HepG2 (cell line): ENCODE data around the gene ITGB3. TPM values are rescaled to one million over a fixed set of nuclear protein-coding genes. Genes with fewer than 3 reads are reported as not detected.

Source experiments
- ASH2L ChIP-seq: fragments of 300-600, 200-600 bp; sonication (generic); IDR thresholded peaks from 2 replicates; pipeline ENCODE4 v1.7.0; 2017; ENCODE audit warnings: low read depth, mild to moderate bottlenecking, moderate library complexity, mixed read lengths, low read length; ENCODE audit not compliant: insufficient read length
- CEBPG ChIP-seq: IDR thresholded peaks from 2 replicates; pipeline ENCODE4 v1.6.1; 2016
- EEA1 ChIP-seq: sonication (generic); formaldehyde crosslinking; IDR thresholded peaks from 2 replicates; pipeline ENCODE4 v1.5.1; 2020; ENCODE audit warnings: mild to moderate bottlenecking, missing genetic modification reagents, borderline replicate concordance
- FOSL1 ChIP-seq: sonication (generic); formaldehyde crosslinking; IDR thresholded peaks from 2 replicates; pipeline ENCODE4 v1.9.0; 2021; ENCODE audit warnings: missing genetic modification reagents, borderline replicate concordance
- GTF2F1 ChIP-seq: fragments of 150-350 bp; IDR thresholded peaks from 2 replicates; pipeline ENCODE4 v1.6.1; 2014; ENCODE audit warnings: low read length
- ISL2 ChIP-seq: sonication (generic); formaldehyde crosslinking; IDR thresholded peaks from 2 replicates; pipeline ENCODE4 v1.5.0; 2020; ENCODE audit warnings: missing genetic modification reagents
- KAT7 ChIP-seq: IDR thresholded peaks from 2 replicates; pipeline ENCODE4 v1.6.1; 2018; ENCODE audit warnings: borderline replicate concordance, missing compliant biosample characterization
- NFKB2 ChIP-seq: sonication (generic); formaldehyde crosslinking; IDR thresholded peaks from 2 replicates; pipeline ENCODE4 v1.4.0; 2020; ENCODE audit warnings: missing genetic modification reagents, borderline replicate concordance
- POLR2AphosphoS2 ChIP-seq: IDR thresholded peaks from 2 replicates; pipeline ENCODE4 v1.6.1; 2011; ENCODE audit warnings: low read depth, low read length, improper control_type of control experiment
- SAP130 ChIP-seq: IDR thresholded peaks from 2 replicates; pipeline ENCODE4 v1.6.1; 2016; ENCODE audit warnings: low read depth
- SATB2 ChIP-seq: sonication (generic); formaldehyde crosslinking; IDR thresholded peaks from 2 replicates; pipeline ENCODE4 v1.5.0; 2020; ENCODE audit warnings: missing genetic modification reagents
- SOX13 ChIP-seq, 3 experiments: fragments of 450-650 bp in 1 of 3; sonication (generic) in 1 of 3; formaldehyde crosslinking in 1 of 3; IDR thresholded peaks in 2 of 3; conservative IDR thresholded peaks in 1 of 3; 2 replicates each; pipeline versions ENCODE4 v1.5.0 to v1.6.1; 2016 to 2020; ENCODE audit warnings: antibody characterized with exemption in 1 of 3, mild to moderate bottlenecking in 1 of 3, missing compliant biosample characterization in 1 of 3, missing genetic modification reagents in 1 of 3, moderate library complexity in 1 of 3
- SYNCRIP ChIP-seq: fragments of 200-400 bp; formaldehyde crosslinking; IDR thresholded peaks from 2 replicates; pipeline ENCODE4 v1.6.1; 2018; ENCODE audit warnings: mild to moderate bottlenecking, low read depth, low read length; ENCODE audit not compliant: insufficient read depth
- XRCC5 ChIP-seq: fragments of 200-400 bp; formaldehyde crosslinking; optimal IDR thresholded peaks from 2 replicates; pipeline ENCODE3; 2017; ENCODE audit warnings: mild to moderate bottlenecking, low read length
- ZBTB34 ChIP-seq: sonication (generic); formaldehyde crosslinking; IDR thresholded peaks from 2 replicates; pipeline ENCODE4 v1.8.0; 2022; ENCODE audit warnings: mild to moderate bottlenecking, missing genetic modification reagents
- ZBTB37 ChIP-seq: sonication (generic); formaldehyde crosslinking; IDR thresholded peaks from 2 replicates; pipeline ENCODE4 v1.4.0; 2020; ENCODE audit warnings: mild to moderate bottlenecking, missing genetic modification reagents
- ZEB1 ChIP-seq: IDR thresholded peaks from 2 replicates; pipeline ENCODE4 v1.6.1; 2012; ENCODE audit warnings: mild to moderate bottlenecking, low read depth, inconsistent platforms; ENCODE audit not compliant: insufficient replicate concordance
- ZFP91 ChIP-seq: sonication (generic); formaldehyde crosslinking; IDR thresholded peaks from 2 replicates; pipeline ENCODE4 v1.9.0; 2022; ENCODE audit warnings: missing genetic modification reagents, mild to moderate bottlenecking, borderline replicate concordance
- ZNF207 ChIP-seq: fragments of 450-650 bp; IDR thresholded peaks from 2 replicates; pipeline ENCODE4 v1.6.1; 2016; ENCODE audit warnings: antibody characterized with exemption, borderline replicate concordance
- ZNF234 ChIP-seq: sonication (generic); formaldehyde crosslinking; conservative IDR thresholded peaks from 2 replicates; pipeline ENCODE4 v1.5.1; 2020; ENCODE audit warnings: mild to moderate bottlenecking, missing genetic modification reagents
- ZNF335 ChIP-seq: sonication (generic); formaldehyde crosslinking; IDR thresholded peaks from 2 replicates; pipeline ENCODE4 v1.4.0; 2020; ENCODE audit warnings: missing genetic modification reagents
- ZNF619 ChIP-seq: sonication (generic); formaldehyde crosslinking; IDR thresholded peaks from 2 replicates; pipeline ENCODE4 v1.4.0; 2020; ENCODE audit warnings: mild to moderate bottlenecking, missing genetic modification reagents
- ZNF761 ChIP-seq: sonication (generic); formaldehyde crosslinking; conservative IDR thresholded peaks from 2 replicates; pipeline ENCODE4 v1.4.0; 2020; ENCODE audit warnings: mild to moderate bottlenecking, missing genetic modification reagents
- ZNF776 ChIP-seq: sonication (generic); formaldehyde crosslinking; IDR thresholded peaks from 2 replicates; pipeline ENCODE4 v1.4.0; 2020; ENCODE audit warnings: mild to moderate bottlenecking, missing genetic modification reagents
- ZNF83 ChIP-seq: sonication (generic); formaldehyde crosslinking; IDR thresholded peaks from 2 replicates; pipeline ENCODE4 v1.4.0; 2020; ENCODE audit warnings: missing genetic modification reagents, mild to moderate bottlenecking, borderline replicate concordance
- ZNF883 ChIP-seq: sonication (generic); formaldehyde crosslinking; IDR thresholded peaks from 2 replicates; pipeline ENCODE4 v1.5.1; 2020; ENCODE audit warnings: mild to moderate bottlenecking, missing genetic modification reagents; ENCODE audit errors: not compliant biosample characterization
- polyA plus RNA-seq, 8 experiments: library from polyadenylated mRNA; depleted of rRNA in 3 of 8; stranded (reverse) in 7 of 8; unstranded in 1 of 8; fragments of >200 nt; fragmentation: Illumina TruSeq in 4 of 8; extraction: Trizol in 4 of 8; gene quantifications; 2 replicates each; pipeline versions ENCODE4 v1.2.1 to v1.2.3, GENCODE V29; 2011 to 2016; ENCODE audit warnings: low read depth in 4 of 8, missing spikeins in 1 of 8, mixed read lengths in 1 of 8; ENCODE audit not compliant: insufficient read depth in 1 of 8
- total RNA-seq, 5 experiments: library from RNA; depleted of rRNA; stranded (reverse); fragments of >200 nt; fragmentation: Illumina TruSeq; extraction: Trizol; gene quantifications; 2 replicates each; pipeline ENCODE4 v1.2.3, GENCODE V29; 2016; ENCODE audit warnings: low read depth in 1 of 5

Gene ITGB3
- total and polyA plus RNA-seq, 2 of the 13 experiments (the other 11 are each of a cell fraction or from before 2014, with no cell fraction given), result 0.09 to 0.31 TPM

GRCh38 chr17:47291242-47291873 is 37.7 kb downstream of the ITGB3 start (continued):
- TF ChIP-seq ZNF619 (no peak), ZFP91 (CRISPR knock-in tag) (no peak), SAP130 (peak; percentile 60), ASH2L (peak; percentile 56), ZBTB34 (CRISPR knock-in tag) (no peak), ZBTB37 (CRISPR knock-in tag) (no peak), ZNF761 (no peak), ISL2 (CRISPR knock-in tag) (peak; percentile 62), ZNF883 (CRISPR knock-in tag) (no peak), ZNF83 (no peak), ZEB1 (peak; percentile 48), ZNF207 (no peak), ZNF776 (CRISPR knock-in tag) (no peak), ZNF234 (CRISPR knock-in tag) (no peak), ZNF335 (CRISPR knock-in tag) (no peak), SATB2 (CRISPR knock-in tag) (no peak), XRCC5 (no peak), POLR2AphosphoS2 (no peak), FOSL1 (CRISPR knock-in tag) (no peak), SOX13 (IDR thresholded peaks at IDR 0.05) (peak; percentile 15; the same call in 1 of the 2 replicates), SOX13 (CRISPR knock-in tag; conservative IDR thresholded peaks at IDR 0.05 in 1 of 2, IDR thresholded peaks at IDR 0.05 in 1 of 2) (peak in 1 of 2 experiments; percentile 82; a peak in 2 of 4 replicates), NFKB2 (CRISPR knock-in tag) (no peak), GTF2F1 (no peak), EEA1 (CRISPR knock-in tag) (no peak), CEBPG (CRISPR knock-in tag) (peak; percentile 87), KAT7 (CRISPR knock-in tag) (no peak), SYNCRIP (no peak)
